KMS-11 (cell line): ENCODE data around the gene SPINK8.

Experiments used
- H2AFZ ChIP-seq: fragments of 200-600 bp; sonication (generic); 2 replicates; pipeline ENCODE4 v1.6.1; 2016; ENCODE audit warnings: antibody characterized with exemption, mixed run types, low read depth
- H3K27ac ChIP-seq: fragments of 200-600 bp; sonication (generic); 2 replicates; pipeline ENCODE4 v1.6.1; 2016; ENCODE audit warnings: mild to moderate bottlenecking, mixed run types
- H3K27me3 ChIP-seq: fragments of 200-600 bp; sonication (generic); 2 replicates; pipeline ENCODE4 v1.6.1; 2017; ENCODE audit warnings: mild to moderate bottlenecking, low read depth, mixed run types, moderate library complexity; ENCODE audit not compliant: insufficient read depth
- H3K36me3 ChIP-seq: fragments of 200-600 bp; sonication (generic); 2 replicates; pipeline ENCODE4 v1.6.1; 2017; ENCODE audit warnings: mild to moderate bottlenecking, mixed run types; ENCODE audit not compliant: insufficient read depth
- H3K4me1 ChIP-seq: fragments of 200-600 bp; sonication (generic); 2 replicates; pipeline ENCODE4 v1.6.1; 2016; ENCODE audit warnings: mild to moderate bottlenecking, low read depth, mixed run types; ENCODE audit not compliant: poor library complexity, severe bottlenecking
- H3K4me2 ChIP-seq: fragments of 200-600 bp; sonication (generic); 2 replicates; pipeline ENCODE4 v1.7.0; 2016; ENCODE audit warnings: mild to moderate bottlenecking, mixed run types
- H3K4me3 ChIP-seq: fragments of 200-600 bp; sonication (generic); IDR thresholded peaks from 2 replicates; pipeline ENCODE4 v1.6.1; 2017; ENCODE audit warnings: low read depth, low read length, mixed read lengths; ENCODE audit not compliant: insufficient read depth
- H3K79me2 ChIP-seq: fragments of 200-600 bp; sonication (generic); 2 replicates; pipeline ENCODE4 v1.6.1; 2016; ENCODE audit warnings: low read depth, mixed run types; ENCODE audit not compliant: insufficient read depth
- H3K9ac ChIP-seq: fragments of 200-600 bp; sonication (generic); 2 replicates; pipeline ENCODE4 v1.6.1; 2016; ENCODE audit warnings: mild to moderate bottlenecking, mixed run types
- H4K20me1 ChIP-seq: fragments of 200-600 bp; sonication (generic); 2 replicates; pipeline ENCODE4 v1.6.1; 2016; ENCODE audit warnings: mild to moderate bottlenecking, mixed run types; ENCODE audit not compliant: insufficient read depth
- TF ChIP-seq, protein P1 (sequence below): fragments of 200-600 bp; sonication (generic); conservative IDR thresholded peaks from 2 replicates; pipeline ENCODE4 v1.6.1; 2017; ENCODE audit warnings: low read depth, mild to moderate bottlenecking, antibody characterized with exemption, low read length, moderate library complexity, mixed read lengths

Gene SPINK8

GRCh38 chr3:48361928-48362327, 28.5 kb upstream of the SPINK8 start:
- Histone ChIP-seq H3K4me3 (no peak overlapping the region), H3K27me3 (no peaks in the 10 kb centered on the region), H3K9ac (no peak overlapping the region), H3K4me1 (no peaks in the 10 kb centered on the region), H3K27ac (no peak overlapping the region), H2AFZ (no peak overlapping the region), H3K4me2 (no peak overlapping the region), H3K36me3 (no peaks in the 10 kb centered on the region), H3K79me2 (no peaks in the 10 kb centered on the region), H4K20me1 (no peaks in the 10 kb centered on the region)
- TF ChIP-seq, protein P1, sequence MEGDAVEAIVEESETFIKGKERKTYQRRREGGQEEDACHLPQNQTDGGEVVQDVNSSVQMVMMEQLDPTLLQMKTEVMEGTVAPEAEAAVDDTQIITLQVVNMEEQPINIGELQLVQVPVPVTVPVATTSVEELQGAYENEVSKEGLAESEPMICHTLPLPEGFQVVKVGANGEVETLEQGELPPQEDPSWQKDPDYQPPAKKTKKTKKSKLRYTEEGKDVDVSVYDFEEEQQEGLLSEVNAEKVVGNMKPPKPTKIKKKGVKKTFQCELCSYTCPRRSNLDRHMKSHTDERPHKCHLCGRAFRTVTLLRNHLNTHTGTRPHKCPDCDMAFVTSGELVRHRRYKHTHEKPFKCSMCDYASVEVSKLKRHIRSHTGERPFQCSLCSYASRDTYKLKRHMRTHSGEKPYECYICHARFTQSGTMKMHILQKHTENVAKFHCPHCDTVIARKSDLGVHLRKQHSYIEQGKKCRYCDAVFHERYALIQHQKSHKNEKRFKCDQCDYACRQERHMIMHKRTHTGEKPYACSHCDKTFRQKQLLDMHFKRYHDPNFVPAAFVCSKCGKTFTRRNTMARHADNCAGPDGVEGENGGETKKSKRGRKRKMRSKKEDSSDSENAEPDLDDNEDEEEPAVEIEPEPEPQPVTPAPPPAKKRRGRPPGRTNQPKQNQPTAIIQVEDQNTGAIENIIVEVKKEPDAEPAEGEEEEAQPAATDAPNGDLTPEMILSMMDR, result no peak

- Histone ChIP-seq H3K27me3 (no peaks in the 10 kb centered on the region), H3K4me2 (no peak overlapping the region), H3K9ac (no peak overlapping the region), H3K4me3 (no peak overlapping the region), H3K79me2 (no peaks in the 10 kb centered on the region), H3K36me3 (no peaks in the 10 kb centered on the region), H2AFZ (no peak overlapping the region), H3K4me1 (no peaks in the 10 kb centered on the region), H4K20me1 (no peaks in the 10 kb centered on the region), H3K27ac (no peak overlapping the region)
- TF ChIP-seq, protein P1, result no peak
Measured at GRCh38 chr3:48356419-48356818, 23.0 kb upstream of the SPINK8 start.

- H4K20me1 ChIP-seq, result no peaks in the 10 kb centered on the region
- H3K9ac ChIP-seq, result no peak overlapping the region
- H3K79me2 ChIP-seq, result no peaks in the 10 kb centered on the region
- no peak overlapping the region for H2AFZ ChIP-seq
- no peak overlapping the region for H3K4me2 ChIP-seq
- no peaks in the 10 kb centered on the region for H3K4me1 ChIP-seq
- no peaks in the 10 kb centered on the region for H3K27me3 ChIP-seq
- H3K27ac ChIP-seq, result no peak overlapping the region
- H3K36me3 ChIP-seq, result no peaks in the 10 kb centered on the region
- no peak overlapping the region for H3K4me3 ChIP-seq
- TF ChIP-seq, protein P1, result no peak
Measured at GRCh38 chr3:48353987-48354386, 20.5 kb upstream of the SPINK8 start.

DNA sequence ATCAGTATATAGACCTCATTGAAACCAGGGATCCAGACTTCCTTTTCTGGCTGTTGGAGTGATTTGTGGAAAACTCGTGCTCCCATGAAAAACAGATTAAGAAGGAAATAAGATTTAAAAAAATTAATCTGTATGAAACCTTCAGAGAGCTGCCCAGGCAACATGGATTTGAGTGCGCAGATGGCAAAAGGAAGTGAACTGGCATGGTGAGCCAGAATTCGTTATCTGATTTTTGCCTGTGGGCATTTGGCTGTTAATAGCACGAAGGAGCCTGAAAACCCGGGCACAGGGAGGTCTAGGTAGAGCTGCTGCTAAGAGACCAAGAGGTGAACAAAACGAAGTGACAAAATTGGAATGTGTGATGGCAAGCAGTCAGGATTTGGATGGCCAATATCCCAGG, 19.1 kb upstream of the SPINK8 start:
- H3K79me2 ChIP-seq, result no peaks in the 10 kb centered on the region
- TF ChIP-seq, protein P1, result no peak
- H3K4me3 ChIP-seq, result no peak overlapping the region
- H2AFZ ChIP-seq, result no peak overlapping the region
- no peaks in the 10 kb centered on the region for H3K27me3 ChIP-seq
- H3K27ac ChIP-seq, result no peak overlapping the region
- no peak overlapping the region for H3K9ac ChIP-seq
- no peak overlapping the region for H3K4me2 ChIP-seq
- no peaks in the 10 kb centered on the region for H3K36me3 ChIP-seq
- H4K20me1 ChIP-seq, result no peaks in the 10 kb centered on the region
- H3K4me1 ChIP-seq, result no peaks in the 10 kb centered on the region

GRCh38 chr3:48347500-48347899, 14.0 kb upstream of the SPINK8 start:
- TF ChIP-seq, protein P1, result no peak
- H3K4me1 ChIP-seq, result no peaks in the 10 kb centered on the region
- H4K20me1 ChIP-seq, result no peaks in the 10 kb centered on the region
- no peak overlapping the region for H3K4me3 ChIP-seq
- H3K27me3 ChIP-seq, result no peaks in the 10 kb centered on the region
- H3K36me3 ChIP-seq, result no peaks in the 10 kb centered on the region
- H2AFZ ChIP-seq, result no peak overlapping the region
- no peak overlapping the region for H3K27ac ChIP-seq
- H3K79me2 ChIP-seq, result no peaks in the 10 kb centered on the region
- H3K4me2 ChIP-seq, result no peak overlapping the region
- no peak overlapping the region for H3K9ac ChIP-seq
